MM.1S (cell line): Measurements from ENCODE around the gene MYRF.

Experiments used
- DNase-seq: peaks from one replicate; pipeline ENCODE4 v3.0.0-alpha.2; 2015
- H2AFZ ChIP-seq: fragments of 300-600 bp; sonication (generic); 2 replicates; pipeline ENCODE4 v1.6.0; 2016; ENCODE audit warnings: antibody characterized with exemption, low read length
- H3F3A ChIP-seq: fragments of 300-600 bp; sonication (generic); 2 replicates; pipeline ENCODE4 v1.6.1; 2016; ENCODE audit warnings: mild to moderate bottlenecking, antibody characterized with exemption, low read length, moderate library complexity, mixed read lengths; ENCODE audit not compliant: insufficient read depth
- H3K27ac ChIP-seq: fragments of 300-600 bp; sonication (generic); 2 replicates; pipeline ENCODE4 v1.5.1; 2016; ENCODE audit warnings: mild to moderate bottlenecking, low read length
- H3K27me3 ChIP-seq: fragments of 300-600 bp; sonication (generic); replicated peaks from 2 replicates; pipeline ENCODE4 v1.6.0; 2016; ENCODE audit warnings: low read length; ENCODE audit not compliant: insufficient read depth
- H3K36me3 ChIP-seq: fragments of 300-600 bp; sonication (generic); replicated peaks from 2 replicates; pipeline ENCODE4 v1.6.1; 2016; ENCODE audit warnings: mild to moderate bottlenecking, low read length, mixed read lengths; ENCODE audit not compliant: insufficient read depth
- H3K4me1 ChIP-seq: fragments of 300-600 bp; sonication (generic); 2 replicates; pipeline ENCODE4 v1.6.1; 2016; ENCODE audit warnings: low read length, mixed read lengths
- H3K4me2 ChIP-seq: fragments of 300-600 bp; sonication (generic); 2 replicates; pipeline ENCODE4 v1.6.0; 2016; ENCODE audit warnings: low read depth, low read length
- H3K4me3 ChIP-seq: fragments of 300-600 bp; sonication (generic); 2 replicates; pipeline ENCODE4 v1.5.1; 2016; ENCODE audit warnings: low read length, mixed read lengths
- H3K79me2 ChIP-seq: fragments of 300-600 bp; sonication (generic); 2 replicates; pipeline ENCODE4 v1.6.1; 2016; ENCODE audit warnings: mixed run types, low read length, mixed read lengths
- H3K9ac ChIP-seq: fragments of 300-600 bp; sonication (generic); 2 replicates; pipeline ENCODE4 v1.6.1; 2016; ENCODE audit warnings: low read length, mixed read lengths
- H3K9me2 ChIP-seq: fragments of 300-600 bp; sonication (generic); replicated peaks from 2 replicates; pipeline ENCODE4 v1.6.1; 2016; ENCODE audit warnings: mild to moderate bottlenecking, low read length, mixed read lengths; ENCODE audit not compliant: insufficient read depth
- H3K9me3 ChIP-seq: fragments of 300-600 bp; sonication (generic); replicated peaks from 2 replicates; pipeline ENCODE4 v1.6.1; 2016; ENCODE audit warnings: mild to moderate bottlenecking, low read length, mixed read lengths; ENCODE audit not compliant: insufficient read depth
- H4K20me1 ChIP-seq: fragments of 300-600 bp; sonication (generic); 2 replicates; pipeline ENCODE4 v1.6.1; 2016; ENCODE audit warnings: mild to moderate bottlenecking, low read length, moderate library complexity, mixed read lengths; ENCODE audit not compliant: insufficient read depth
- CTCF ChIP-seq: fragments of 300-600 bp; sonication (generic); IDR thresholded peaks from 2 replicates; pipeline ENCODE4 v1.5.1; 2016; ENCODE audit warnings: antibody characterized with exemption, low read length, mixed read lengths
- EZH2 ChIP-seq: fragments of 300-600 bp; sonication (generic); optimal IDR thresholded peaks from 2 replicates; pipeline ENCODE3; 2017; ENCODE audit warnings: low read depth, mild to moderate bottlenecking, antibody characterized with exemption, low read length, mixed read lengths
- EZH2phosphoT487 ChIP-seq: fragments of 300-600 bp; sonication (generic); IDR thresholded peaks from 2 replicates; pipeline ENCODE4 v1.6.1; 2018; ENCODE audit warnings: antibody characterized with exemption, low read length

Gene MYRF

GRCh38 chr11:61776561-61777075, 24.2 kb downstream of the MYRF start:
- Histone ChIP-seq H3K27me3 (peaks cover 14% of the 10 kb centered on the region), H3K9me2 (no peaks in the 10 kb centered on the region), H3K79me2 (no peaks in the 10 kb centered on the region), H3K4me1 (no peaks in the 10 kb centered on the region), H2AFZ (no peak overlapping the region), H3K27ac (no peak overlapping the region), H3K9me3 (no peaks in the 10 kb centered on the region), H3K9ac (no peak overlapping the region), H3K4me3 (no peak overlapping the region), H3K4me2 (no peak overlapping the region), H4K20me1 (no peaks in the 10 kb centered on the region), H3F3A (no peaks in the 10 kb centered on the region), H3K36me3 (no peaks in the 10 kb centered on the region)
- TF ChIP-seq CTCF (peak; percentile 75), EZH2phosphoT487 (no peak)
- DNase-seq = peak; percentile 42

- Histone ChIP-seq H3K4me1 (no peaks in the 10 kb centered on the region), H2AFZ (no peak overlapping the region), H3K4me3 (no peak overlapping the region), H3K36me3 (no peaks in the 10 kb centered on the region), H4K20me1 (no peaks in the 10 kb centered on the region), H3K9me3 (no peaks in the 10 kb centered on the region), H3F3A (no peaks in the 10 kb centered on the region), H3K9me2 (no peaks in the 10 kb centered on the region), H3K27me3 (peaks cover 14% of the 10 kb centered on the region), H3K4me2 (peak overlapping the region; percentile 24; the same call in 1 of the 2 replicates), H3K9ac (no peak overlapping the region), H3K79me2 (no peaks in the 10 kb centered on the region), H3K27ac (no peak overlapping the region)
- TF ChIP-seq CTCF (no peak), EZH2phosphoT487 (no peak), EZH2 (no peak)
- no peak for DNase-seq
Measured at GRCh38 chr11:61777234-61778090, 25.0 kb downstream of the MYRF start.

GRCh38 chr11:61778357-61778886, 26.0 kb downstream of the MYRF start:
- Histone ChIP-seq H2AFZ (no peak overlapping the region), H4K20me1 (no peaks in the 10 kb centered on the region), H3F3A (no peaks in the 10 kb centered on the region), H3K27me3 (peaks cover 14% of the 10 kb centered on the region), H3K9me3 (no peaks in the 10 kb centered on the region), H3K4me3 (no peak overlapping the region), H3K4me2 (no peak overlapping the region), H3K9ac (no peak overlapping the region), H3K27ac (no peak overlapping the region), H3K9me2 (no peaks in the 10 kb centered on the region), H3K4me1 (no peaks in the 10 kb centered on the region), H3K79me2 (no peaks in the 10 kb centered on the region), H3K36me3 (no peaks in the 10 kb centered on the region)
- TF ChIP-seq EZH2phosphoT487 (no peak), CTCF (no peak)
- no peak for DNase-seq
